Measurements from ENCODE around the gene ATP2C2.

The ATP2C2 gene

GRCh38 chr16:84344781-84345180 lies 23.6 kb upstream of the ATP2C2 start:
- H3K36me3 ChIP-seq (ENCODE audit: control insufficient read depth, low read depth, low read length) = no peaks in the 10 kb centered on the region
- no peaks in the 10 kb centered on the region for H3K4me1 ChIP-seq (ENCODE audit: control insufficient read depth, low read depth, low read length)
- H3K27ac ChIP-seq (ENCODE audit: low read length) = no peak overlapping the region
- H3K27me3 ChIP-seq (ENCODE audit: control insufficient read depth, insufficient read depth, low read length) = no peaks in the 10 kb centered on the region
- H3K9me3 ChIP-seq (ENCODE audit: control insufficient read depth, low read depth, low read length) = no peaks in the 10 kb centered on the region
- no peak overlapping the region for H3K9ac ChIP-seq (ENCODE audit: low read length)
- H3K4me3 ChIP-seq (ENCODE audit: low read length) = no peak overlapping the region

- Histone ChIP-seq H3K4me1 (ENCODE audit: control insufficient read depth, low read depth, low read length) (no peaks in the 10 kb centered on the region), H3K9me3 (ENCODE audit: control insufficient read depth, low read depth, low read length) (no peaks in the 10 kb centered on the region), H3K27me3 (ENCODE audit: control insufficient read depth, insufficient read depth, low read length) (no peaks in the 10 kb centered on the region), H3K36me3 (ENCODE audit: control insufficient read depth, low read depth, low read length) (no peaks in the 10 kb centered on the region), H3K4me3 (ENCODE audit: low read length) (no peak overlapping the region), H3K27ac (ENCODE audit: low read length) (no peak overlapping the region), H3K9ac (ENCODE audit: low read length) (no peak overlapping the region)
Observed at GRCh38 chr16:84347161-84347560, 21.2 kb upstream of the ATP2C2 start.

- Histone ChIP-seq H3K36me3 (ENCODE audit: control insufficient read depth, low read depth, low read length) (no peaks in the 10 kb centered on the region), H3K27me3 (ENCODE audit: control insufficient read depth, insufficient read depth, low read length) (no peaks in the 10 kb centered on the region), H3K27ac (ENCODE audit: low read length) (no peak overlapping the region), H3K9ac (ENCODE audit: low read length) (no peak overlapping the region), H3K4me3 (ENCODE audit: low read length) (no peak overlapping the region), H3K4me1 (ENCODE audit: control insufficient read depth, low read depth, low read length) (no peaks in the 10 kb centered on the region), H3K9me3 (ENCODE audit: control insufficient read depth, low read depth, low read length) (no peaks in the 10 kb centered on the region)
Observed at GRCh38 chr16:84348386-84348888, 19.9 kb upstream of the ATP2C2 start.

GRCh38 chr16:84349862-84350684 lies 18.3 kb upstream of the ATP2C2 start:
- Histone ChIP-seq H3K4me1 (ENCODE audit: control insufficient read depth, low read depth, low read length) (no peaks in the 10 kb centered on the region), H3K9ac (ENCODE audit: low read length) (no peak overlapping the region), H3K27ac (ENCODE audit: low read length) (no peak overlapping the region), H3K4me3 (ENCODE audit: low read length) (no peak overlapping the region), H3K9me3 (ENCODE audit: control insufficient read depth, low read depth, low read length) (no peaks in the 10 kb centered on the region), H3K36me3 (ENCODE audit: control insufficient read depth, low read depth, low read length) (no peaks in the 10 kb centered on the region), H3K27me3 (ENCODE audit: control insufficient read depth, insufficient read depth, low read length) (no peaks in the 10 kb centered on the region)

- Histone ChIP-seq H3K9ac (ENCODE audit: low read length) (no peak overlapping the region), H3K9me3 (ENCODE audit: control insufficient read depth, low read depth, low read length) (no peaks in the 10 kb centered on the region), H3K36me3 (ENCODE audit: control insufficient read depth, low read depth, low read length) (no peaks in the 10 kb centered on the region), H3K27ac (ENCODE audit: low read length) (no peak overlapping the region), H3K27me3 (ENCODE audit: control insufficient read depth, insufficient read depth, low read length) (no peaks in the 10 kb centered on the region), H3K4me3 (ENCODE audit: low read length) (no peak overlapping the region), H3K4me1 (ENCODE audit: control insufficient read depth, low read depth, low read length) (no peaks in the 10 kb centered on the region)
Observed at GRCh38 chr16:84350685-84351400, 17.5 kb upstream of the ATP2C2 start.

GRCh38 chr16:84351630-84352029 lies 16.7 kb upstream of the ATP2C2 start:
- H3K36me3 ChIP-seq (ENCODE audit: control insufficient read depth, low read depth, low read length) = no peaks in the 10 kb centered on the region
- no peak overlapping the region for H3K4me3 ChIP-seq (ENCODE audit: low read length)
- no peak overlapping the region for H3K9ac ChIP-seq (ENCODE audit: low read length)
- no peak overlapping the region for H3K27ac ChIP-seq (ENCODE audit: low read length)
- H3K9me3 ChIP-seq (ENCODE audit: control insufficient read depth, low read depth, low read length) = no peaks in the 10 kb centered on the region
- H3K27me3 ChIP-seq (ENCODE audit: control insufficient read depth, insufficient read depth, low read length) = no peaks in the 10 kb centered on the region
- H3K4me1 ChIP-seq (ENCODE audit: control insufficient read depth, low read depth, low read length) = no peaks in the 10 kb centered on the region

GRCh38 chr16:84354306-84354705 lies 14.0 kb upstream of the ATP2C2 start:
- Histone ChIP-seq H3K27ac (ENCODE audit: low read length) (no peak overlapping the region), H3K36me3 (ENCODE audit: control insufficient read depth, low read depth, low read length) (no peaks in the 10 kb centered on the region), H3K27me3 (ENCODE audit: control insufficient read depth, insufficient read depth, low read length) (no peaks in the 10 kb centered on the region), H3K4me1 (ENCODE audit: control insufficient read depth, low read depth, low read length) (no peaks in the 10 kb centered on the region), H3K4me3 (ENCODE audit: low read length) (no peak overlapping the region), H3K9me3 (ENCODE audit: control insufficient read depth, low read depth, low read length) (no peaks in the 10 kb centered on the region), H3K9ac (ENCODE audit: low read length) (no peak overlapping the region)

- Histone ChIP-seq H3K36me3 (ENCODE audit: control insufficient read depth, low read depth, low read length) (no peaks in the 10 kb centered on the region), H3K27me3 (ENCODE audit: control insufficient read depth, insufficient read depth, low read length) (no peaks in the 10 kb centered on the region), H3K4me1 (ENCODE audit: control insufficient read depth, low read depth, low read length) (no peaks in the 10 kb centered on the region), H3K9me3 (ENCODE audit: control insufficient read depth, low read depth, low read length) (no peaks in the 10 kb centered on the region), H3K4me3 (ENCODE audit: low read length) (no peak overlapping the region), H3K9ac (ENCODE audit: low read length) (no peak overlapping the region), H3K27ac (ENCODE audit: low read length) (no peak overlapping the region)
Observed at GRCh38 chr16:84355149-84355548, 13.2 kb upstream of the ATP2C2 start.

- Histone ChIP-seq H3K36me3 (ENCODE audit: control insufficient read depth, low read depth, low read length) (no peaks in the 10 kb centered on the region), H3K4me1 (ENCODE audit: control insufficient read depth, low read depth, low read length) (no peaks in the 10 kb centered on the region), H3K27me3 (ENCODE audit: control insufficient read depth, insufficient read depth, low read length) (no peaks in the 10 kb centered on the region), H3K9ac (ENCODE audit: low read length) (no peak overlapping the region), H3K9me3 (ENCODE audit: control insufficient read depth, low read depth, low read length) (no peaks in the 10 kb centered on the region), H3K4me3 (ENCODE audit: low read length) (no peak overlapping the region), H3K27ac (ENCODE audit: low read length) (no peak overlapping the region)
Observed at GRCh38 chr16:84356176-84356575, 12.2 kb upstream of the ATP2C2 start.

- no peak overlapping the region for H3K27ac ChIP-seq (ENCODE audit: low read length)
- H3K36me3 ChIP-seq (ENCODE audit: control insufficient read depth, low read depth, low read length) = no peaks in the 10 kb centered on the region
- no peaks in the 10 kb centered on the region for H3K9me3 ChIP-seq (ENCODE audit: control insufficient read depth, low read depth, low read length)
- no peaks in the 10 kb centered on the region for H3K4me1 ChIP-seq (ENCODE audit: control insufficient read depth, low read depth, low read length)
- H3K9ac ChIP-seq (ENCODE audit: low read length) = no peak overlapping the region
- H3K4me3 ChIP-seq (ENCODE audit: low read length) = no peak overlapping the region
- H3K27me3 ChIP-seq (ENCODE audit: control insufficient read depth, insufficient read depth, low read length) = no peaks in the 10 kb centered on the region
Observed at GRCh38 chr16:84356591-84357116, 11.7 kb upstream of the ATP2C2 start.

- Histone ChIP-seq H3K27me3 (ENCODE audit: control insufficient read depth, insufficient read depth, low read length) (no peaks in the 10 kb centered on the region), H3K4me3 (ENCODE audit: low read length) (no peak overlapping the region), H3K36me3 (ENCODE audit: control insufficient read depth, low read depth, low read length) (no peaks in the 10 kb centered on the region), H3K9me3 (ENCODE audit: control insufficient read depth, low read depth, low read length) (no peaks in the 10 kb centered on the region), H3K9ac (ENCODE audit: low read length) (no peak overlapping the region), H3K4me1 (ENCODE audit: control insufficient read depth, low read depth, low read length) (peaks cover 3% of the 10 kb centered on the region), H3K27ac (ENCODE audit: low read length) (no peak overlapping the region)
Observed at GRCh38 chr16:84357191-84357651, 11.1 kb upstream of the ATP2C2 start.

Measured in iPS-18a (cell line).